ENCODE measurements around the gene CDCA7L. TPM values are rescaled to one million over a fixed set of nuclear protein-coding genes. Genes with fewer than 3 reads are reported as not detected.
"Not testable (repeated sequence)": the region's sequence is repeated elsewhere in the genome, so short reads cannot be mapped to it uniquely, and the experiment has no call there.

CDCA7L gene
- total RNA-seq, 1 donor from 2014 or later: 28.2 TPM

- H3K4me3 ChIP-seq (ENCODE audit: low read depth, low read length): no peak overlapping the region
- DNase-seq (ENCODE audit: low read depth): no peak
- no peak for TF ChIP-seq CTCF (conservative IDR thresholded peaks at IDR 0.05; ENCODE audit: low read depth, low read length)
These were observed 75.8 kb downstream of the CDCA7L start for GRCh38 chr7:21869785-21870402.

GRCh38 chr7:21868576-21868850, 77.2 kb downstream of the CDCA7L start:
- no peak overlapping the region for H3K4me3 ChIP-seq (ENCODE audit: low read depth, low read length)
- DNase-seq (ENCODE audit: low read depth): no peak
- no peak for TF ChIP-seq CTCF (conservative IDR thresholded peaks at IDR 0.05; ENCODE audit: low read depth, low read length)

DNA sequence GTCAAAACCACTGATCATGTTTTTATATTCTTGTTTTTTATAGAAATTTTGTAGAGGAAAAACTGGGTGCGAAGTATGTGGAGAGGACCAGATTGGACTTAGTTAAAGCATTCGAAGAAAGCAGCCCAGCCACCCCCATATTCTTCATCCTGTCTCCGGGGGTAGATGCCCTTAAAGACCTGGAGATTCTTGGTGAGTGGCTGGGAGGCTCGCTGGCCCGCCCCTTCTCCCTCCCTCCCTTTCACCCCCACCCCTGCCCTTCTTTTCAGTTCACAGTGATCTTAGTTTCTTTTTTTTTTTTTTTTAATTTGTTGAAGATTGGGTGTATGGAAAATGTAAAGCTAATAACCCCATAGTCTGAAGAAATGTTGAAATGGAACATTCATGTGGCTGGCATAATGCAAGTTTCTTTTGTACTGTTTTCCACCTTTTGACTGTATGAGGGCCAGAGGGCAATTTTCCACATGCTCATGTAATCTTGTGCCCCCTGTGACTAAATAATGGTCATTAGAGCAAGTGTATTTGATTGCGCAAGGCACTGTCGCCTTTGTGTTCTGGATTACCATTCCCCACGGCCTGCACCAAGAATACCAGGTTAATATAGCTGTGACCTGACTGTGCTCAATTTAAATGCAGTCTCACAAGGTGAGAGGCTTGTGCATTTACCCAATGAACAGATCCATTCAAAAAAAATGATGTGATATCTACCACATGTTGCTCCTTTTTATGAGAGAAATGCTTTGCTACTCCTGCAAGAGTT, 77.7 kb downstream of the CDCA7L start:
- no peak for TF ChIP-seq CTCF (conservative IDR thresholded peaks at IDR 0.05; ENCODE audit: low read depth, low read length)
- H3K4me3 ChIP-seq (ENCODE audit: low read depth, low read length): no peak overlapping the region
- no peak for DNase-seq (ENCODE audit: low read depth)

- TF ChIP-seq CTCF (conservative IDR thresholded peaks at IDR 0.05; ENCODE audit: low read depth, low read length): no peak
- no peak for DNase-seq (ENCODE audit: low read depth)
- H3K4me3 ChIP-seq (ENCODE audit: low read depth, low read length): no peak overlapping the region
These were observed 78.5 kb downstream of the CDCA7L start for GRCh38 chr7:21867226-21867625.

- DNase-seq (ENCODE audit: low read depth): no peak
These were observed 79.0 kb downstream of the CDCA7L start for GRCh38 chr7:21866731-21867130.

GRCh38 chr7:21865631-21866204, 80.0 kb downstream of the CDCA7L start:
- not testable (repeated sequence) for DNase-seq (ENCODE audit: low read depth); H3K4me3 ChIP-seq (ENCODE audit: low read depth, low read length)

More at GRCh38 chr7:21866731-21867130, 79.0 kb downstream of the CDCA7L start:
- H3K4me3 ChIP-seq (ENCODE audit: low read depth, low read length): no peak overlapping the region
- no peak for TF ChIP-seq CTCF (conservative IDR thresholded peaks at IDR 0.05; ENCODE audit: low read depth, low read length)

- DNase-seq (ENCODE audit: low read depth): no peak
- no peak for TF ChIP-seq CTCF (conservative IDR thresholded peaks at IDR 0.05; ENCODE audit: low read depth, low read length)
- no peak overlapping the region for H3K4me3 ChIP-seq (ENCODE audit: low read depth, low read length)
These were observed 94.1 kb downstream of the CDCA7L start for GRCh38 chr7:21851559-21851967.
